ENCODE measurements around the gene MCM3. TPM values are rescaled to one million over a fixed set of nuclear protein-coding genes. Genes with fewer than 3 reads are reported as not detected.

The MCM3 gene
- total RNA-seq, 2 experiments from 2014 or later: 291 to 293 TPM

DNA sequence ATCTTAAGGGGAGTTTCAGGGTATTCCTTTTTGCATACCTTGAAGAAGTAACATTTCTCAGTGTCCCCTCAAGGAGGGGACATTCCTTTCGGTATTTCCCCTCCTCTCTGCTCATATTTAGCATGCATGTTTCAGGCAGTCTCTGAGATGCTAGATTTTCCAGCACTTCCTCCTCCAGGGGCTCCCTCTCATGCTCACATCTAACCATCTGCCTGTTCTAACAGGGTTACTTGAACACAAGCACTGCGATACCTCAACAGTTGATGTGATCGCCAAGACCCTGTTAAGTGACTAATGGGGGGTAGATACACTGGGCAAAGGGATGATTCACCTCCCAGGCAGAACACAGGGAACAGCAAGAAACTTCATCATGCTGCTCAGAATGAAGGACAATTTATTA is 12.9 kb upstream of the MCM3 start:
- ChIA-PET POLR2A (interaction anchor here (1.2 kb wide), 2 partner anchors 11 to 13 kb away, joined by 4 read pairs; partner anchors contain the start of gene MCM3), CTCF (interaction anchor here (1.0 to 1.1 kb wide), 2 partner anchors 11 to 65 kb away, joined by 3 to 4 read pairs; partner anchors contain the start of gene PAQR8)
- no peaks in the 10 kb centered on the region for H3K27me3 Mint-ChIP-seq
- intact Hi-C loops (cut with micrococcal nuclease): no loop called here
- no peak overlapping the region for H3K4me3 Mint-ChIP-seq
- H3K27ac Mint-ChIP-seq: peak overlapping the region; percentile 84
- H3K36me3 Mint-ChIP-seq (ENCODE audit: low read depth): peaks cover 2% of the 10 kb centered on the region
- H3K4me1 Mint-ChIP-seq (ENCODE audit: low read depth): peaks cover 40% of the 10 kb centered on the region
- DNase-seq (no peak), ATAC-seq (peak; percentile 40)
- H3K9me3 Mint-ChIP-seq: peaks cover 2% of the 10 kb centered on the region
- TF ChIP-seq, protein P1, sequence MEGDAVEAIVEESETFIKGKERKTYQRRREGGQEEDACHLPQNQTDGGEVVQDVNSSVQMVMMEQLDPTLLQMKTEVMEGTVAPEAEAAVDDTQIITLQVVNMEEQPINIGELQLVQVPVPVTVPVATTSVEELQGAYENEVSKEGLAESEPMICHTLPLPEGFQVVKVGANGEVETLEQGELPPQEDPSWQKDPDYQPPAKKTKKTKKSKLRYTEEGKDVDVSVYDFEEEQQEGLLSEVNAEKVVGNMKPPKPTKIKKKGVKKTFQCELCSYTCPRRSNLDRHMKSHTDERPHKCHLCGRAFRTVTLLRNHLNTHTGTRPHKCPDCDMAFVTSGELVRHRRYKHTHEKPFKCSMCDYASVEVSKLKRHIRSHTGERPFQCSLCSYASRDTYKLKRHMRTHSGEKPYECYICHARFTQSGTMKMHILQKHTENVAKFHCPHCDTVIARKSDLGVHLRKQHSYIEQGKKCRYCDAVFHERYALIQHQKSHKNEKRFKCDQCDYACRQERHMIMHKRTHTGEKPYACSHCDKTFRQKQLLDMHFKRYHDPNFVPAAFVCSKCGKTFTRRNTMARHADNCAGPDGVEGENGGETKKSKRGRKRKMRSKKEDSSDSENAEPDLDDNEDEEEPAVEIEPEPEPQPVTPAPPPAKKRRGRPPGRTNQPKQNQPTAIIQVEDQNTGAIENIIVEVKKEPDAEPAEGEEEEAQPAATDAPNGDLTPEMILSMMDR (IDR thresholded peaks at IDR 0.05): no peak

DNA sequence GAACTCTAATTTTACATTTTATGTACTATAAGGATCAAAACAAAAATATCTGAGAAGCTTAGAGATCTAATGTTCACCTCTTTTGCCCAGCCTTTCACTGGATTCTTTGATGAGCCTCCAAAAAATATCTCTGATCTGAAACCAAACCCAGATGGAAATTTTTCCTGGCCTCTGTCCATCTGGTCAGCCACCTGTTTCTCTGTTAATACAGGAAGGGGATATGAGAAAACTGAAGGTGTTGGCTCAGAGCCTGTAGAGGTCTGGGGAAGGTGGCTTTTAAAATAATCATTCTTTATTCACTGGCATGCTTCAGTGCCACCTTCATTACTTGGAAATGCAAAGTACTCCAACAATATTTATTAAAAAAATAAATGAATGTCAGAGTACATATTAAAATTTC is 8.5 kb upstream of the MCM3 start:
- H3K27ac Mint-ChIP-seq: no peak overlapping the region
- ATAC-seq (no peak), DNase-seq (no peak)
- ChIA-PET POLR2A (interaction anchor here (1.0 to 1.2 kb wide), 2 partner anchors 16 to 69 kb away, joined by 3 to 4 read pairs; partner anchors contain the start of gene PAQR8), CTCF (interaction anchor here (0.9 to 1.7 kb wide), 6 partner anchors 8 to 107 kb away, joined by 3 to 6 read pairs (median 4); partner anchors contain the start of gene MCM3)
- H3K27me3 Mint-ChIP-seq: no peaks in the 10 kb centered on the region
- no peaks in the 10 kb centered on the region for H3K9me3 Mint-ChIP-seq
- TF ChIP-seq, protein P1 (IDR thresholded peaks at IDR 0.05): no peak
- peaks cover 2% of the 10 kb centered on the region for H3K36me3 Mint-ChIP-seq (ENCODE audit: low read depth)
- H3K4me1 Mint-ChIP-seq (ENCODE audit: low read depth): peaks cover 27% of the 10 kb centered on the region
- no peak overlapping the region for H3K4me3 Mint-ChIP-seq
- intact Hi-C loops (cut with micrococcal nuclease): no loop called here

DNA sequence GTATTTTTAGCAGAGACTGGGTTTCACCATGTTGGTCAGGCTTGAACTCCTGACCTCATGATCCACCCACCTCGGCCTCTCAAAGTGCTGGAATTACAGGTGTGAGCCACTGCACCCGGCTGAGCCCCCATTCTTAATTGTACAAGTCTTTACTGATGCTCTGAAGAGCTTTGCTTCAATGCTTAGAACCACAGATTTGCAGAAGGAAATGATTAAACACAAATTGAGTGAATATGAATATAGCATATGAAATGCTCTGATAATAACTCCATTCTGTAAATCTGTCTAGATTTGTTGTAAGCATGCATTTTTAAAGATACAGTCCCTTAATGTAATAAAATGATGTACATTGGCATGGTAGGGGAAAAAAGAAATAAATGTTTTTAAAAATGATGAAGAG is 4.3 kb upstream of the MCM3 start:
- ATAC-seq: no peak
- no peak overlapping the region for H3K4me3 Mint-ChIP-seq
- peaks cover 20% of the 10 kb centered on the region for H3K4me1 Mint-ChIP-seq (ENCODE audit: low read depth)
- intact Hi-C loops (cut with micrococcal nuclease): loop anchor here (5.0 to 10.0 kb wide), 2 partner anchors 73 to 376 kb away; partner anchors contain the start of gene PAQR8
- CTCF ChIA-PET: interaction anchor here (0.7 to 8.9 kb wide), 5 partner anchors 18 to 128 kb away, joined by 3 to 201 read pairs (median 3); no protein-coding TSS in a partner anchor
- no peak overlapping the region for H3K27ac Mint-ChIP-seq
- DNase-seq: no peak
- H3K9me3 Mint-ChIP-seq: no peaks in the 10 kb centered on the region
- peaks cover 5% of the 10 kb centered on the region for H3K36me3 Mint-ChIP-seq (ENCODE audit: low read depth)
- TF ChIP-seq, protein P1 (IDR thresholded peaks at IDR 0.05): no peak
- H3K27me3 Mint-ChIP-seq: no peaks in the 10 kb centered on the region
- POLR2A ChIA-PET: interaction anchor here (0.6 kb wide), 1 partner anchor 949 kb away, joined by 3 read pairs; no protein-coding TSS in a partner anchor

DNA sequence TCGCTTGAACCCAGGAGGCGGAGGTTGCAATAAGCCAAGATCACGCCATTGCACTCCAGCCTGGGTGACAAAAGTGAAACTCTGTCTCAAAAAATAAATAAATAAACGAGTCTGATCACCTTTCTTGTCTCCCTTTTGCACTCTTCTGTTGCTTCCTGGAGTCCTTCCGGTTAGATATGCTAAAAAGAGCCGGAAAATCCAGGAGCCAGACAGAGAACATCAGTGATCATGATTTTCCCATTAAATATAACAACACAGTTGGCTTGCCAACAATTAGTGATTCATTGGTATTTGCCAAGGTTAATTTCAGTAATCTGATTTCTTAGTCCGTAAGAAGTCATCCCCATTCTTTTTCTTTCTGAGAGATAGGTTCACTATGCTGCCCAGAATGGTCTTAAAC is 3.7 kb upstream of the MCM3 start:
- CTCF ChIA-PET: interaction anchor here (0.7 to 8.9 kb wide), 6 partner anchors 19 to 113 kb away, joined by 3 to 201 read pairs (median 4); partner anchors contain the start of gene PAQR8
- H3K4me3 Mint-ChIP-seq: no peak overlapping the region
- no peaks in the 10 kb centered on the region for H3K9me3 Mint-ChIP-seq
- TF ChIP-seq, protein P1 (IDR thresholded peaks at IDR 0.05): no peak
- no peaks in the 10 kb centered on the region for H3K27me3 Mint-ChIP-seq
- DNase-seq (no peak), ATAC-seq (no peak)
- H3K27ac Mint-ChIP-seq: no peak overlapping the region
- H3K4me1 Mint-ChIP-seq (ENCODE audit: low read depth): peaks cover 24% of the 10 kb centered on the region
- H3K36me3 Mint-ChIP-seq (ENCODE audit: low read depth): peaks cover 9% of the 10 kb centered on the region
- POLR2A ChIA-PET: interaction anchor here (6.1 kb wide), 1 partner anchor 103 kb away, joined by 51 read pairs; no protein-coding TSS in a partner anchor
- intact Hi-C loops (cut with micrococcal nuclease): loop anchor here (5.0 to 10.0 kb wide), 2 partner anchors 74 to 377 kb away; partner anchors contain the start of gene PAQR8

Data from activated CD8-positive, alpha-beta T cell treated with anti-CD3 and anti-CD28 coated beads for 36 hours (primary cell).